B cell (primary cell): ENCODE data around the gene FPR1.

Source experiments
- CTCF ChIP-seq: fragments of 200-600 bp; IDR thresholded peaks from one replicate; pipeline ENCODE4 v1.8.0; 2022; ENCODE audit warnings: antibody characterized with exemption, mild to moderate bottlenecking
- EZH2 ChIP-seq: IDR thresholded peaks from 2 replicates; pipeline ENCODE4 v1.6.1; 2012; ENCODE audit warnings: borderline replicate concordance, low read depth, mild to moderate bottlenecking, moderate library complexity, low read length; ENCODE audit not compliant: insufficient read depth, poor library complexity, severe bottlenecking

DNA sequence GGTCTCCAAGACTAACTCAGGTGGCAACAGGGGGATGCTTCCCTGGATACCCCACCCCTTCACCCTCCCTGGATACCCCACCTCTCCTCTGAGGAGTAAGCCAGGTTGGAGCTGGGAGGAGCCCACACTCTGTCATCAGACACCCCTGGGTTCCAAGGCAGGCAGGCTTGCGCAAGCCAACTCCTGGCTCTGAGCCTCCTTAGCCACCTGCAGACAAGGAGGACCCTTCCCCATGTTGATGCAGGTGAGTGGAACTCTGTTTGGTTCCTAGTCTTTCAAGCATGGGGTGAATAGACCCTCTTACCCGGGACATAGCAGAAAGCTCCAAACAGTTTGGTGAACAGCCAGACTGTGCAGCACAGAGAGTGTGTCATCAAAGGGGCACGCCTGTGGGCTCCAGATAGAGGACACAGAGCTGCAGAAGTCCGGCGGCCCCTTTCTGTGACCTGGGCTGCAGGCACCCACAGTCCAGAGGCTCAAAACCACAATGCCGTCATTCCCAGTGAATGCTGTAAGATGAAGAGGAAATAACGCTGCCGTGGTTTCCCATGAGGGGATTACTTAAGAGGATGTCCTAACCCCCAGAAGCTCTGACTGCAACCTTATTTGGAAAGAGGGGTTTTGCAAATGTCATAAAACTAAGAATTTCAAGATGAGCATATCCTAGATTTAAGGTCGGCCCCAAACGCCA is 15.8 kb downstream of the FPR1 start:
- TF ChIP-seq CTCF (no peak), EZH2 (no peak)
